CMK (cell line): ENCODE results near the gene CMIP.

Experiments used
- DNase-seq: peaks from one replicate; pipeline ENCODE4 v3.0.0-alpha.2; 2010; ENCODE audit warnings: low read depth

Gene CMIP

GRCh38 chr16:81447383-81448101, 2.9 kb downstream of the CMIP start:
- DNase-seq: no peak

- DNase-seq: peak; percentile 45
Observed at GRCh38 chr16:81448154-81449131, 3.8 kb downstream of the CMIP start.

GRCh38 chr16:81449241-81449640, 4.6 kb downstream of the CMIP start:
- no peak for DNase-seq

- DNase-seq: no peak
Observed at GRCh38 chr16:81449899-81450608, 5.4 kb downstream of the CMIP start.

GRCh38 chr16:81450783-81451491, 6.3 kb downstream of the CMIP start:
- DNase-seq: no peak

- DNase-seq: no peak
Observed at GRCh38 chr16:81451753-81452680, 7.4 kb downstream of the CMIP start.

GRCh38 chr16:81453091-81453728, 8.6 kb downstream of the CMIP start:
- no peak for DNase-seq

GRCh38 chr16:81454044-81454443, 9.4 kb downstream of the CMIP start:
- DNase-seq: no peak

GRCh38 chr16:81455006-81455405, 10.4 kb downstream of the CMIP start:
- no peak for DNase-seq

- no peak for DNase-seq
Observed at GRCh38 chr16:81455720-81456494, 11.3 kb downstream of the CMIP start.

GRCh38 chr16:81456523-81457325, 12.1 kb downstream of the CMIP start:
- DNase-seq: no peak

GRCh38 chr16:81457326-81458133, 12.9 kb downstream of the CMIP start:
- no peak for DNase-seq

- DNase-seq: no peak
Observed at GRCh38 chr16:81458149-81458669, 13.6 kb downstream of the CMIP start.

- no peak for DNase-seq
Observed at GRCh38 chr16:81458827-81459598, 14.4 kb downstream of the CMIP start.

GRCh38 chr16:81460075-81460474, 15.5 kb downstream of the CMIP start:
- DNase-seq: no peak

- no peak for DNase-seq
Observed at GRCh38 chr16:81461243-81461642, 16.6 kb downstream of the CMIP start.

- no peak for DNase-seq
Observed at GRCh38 chr16:81461766-81462165, 17.2 kb downstream of the CMIP start.
